Measurements from ENCODE around the gene ANXA3.

ANXA3 gene

GRCh38 chr4:78553529-78554060 is 2.0 kb downstream of the ANXA3 start:
- H3K4me3 ChIP-seq (ENCODE audit: low read depth, low read length) = no peak overlapping the region
- DNase-seq (ENCODE audit: low read depth) = no peak
- TF ChIP-seq CTCF (IDR thresholded peaks at IDR 0.05; ENCODE audit: low read depth, low read length, missing control alignments) = no peak

- no peak overlapping the region for H3K4me3 ChIP-seq (ENCODE audit: low read depth, low read length)
- TF ChIP-seq CTCF (IDR thresholded peaks at IDR 0.05; ENCODE audit: low read depth, low read length, missing control alignments) = no peak
- DNase-seq (ENCODE audit: low read depth) = no peak
Observed at GRCh38 chr4:78556665-78557064, 5.1 kb downstream of the ANXA3 start.

- H3K4me3 ChIP-seq (ENCODE audit: low read depth, low read length) = no peak overlapping the region
- DNase-seq (ENCODE audit: low read depth) = no peak
- TF ChIP-seq CTCF (IDR thresholded peaks at IDR 0.05; ENCODE audit: low read depth, low read length, missing control alignments) = no peak
Observed at GRCh38 chr4:78557841-78558240, 6.3 kb downstream of the ANXA3 start.

GRCh38 chr4:78558410-78558809 is 6.8 kb downstream of the ANXA3 start:
- no peak for DNase-seq (ENCODE audit: low read depth)
- no peak for TF ChIP-seq CTCF (IDR thresholded peaks at IDR 0.05; ENCODE audit: low read depth, low read length, missing control alignments)
- no peak overlapping the region for H3K4me3 ChIP-seq (ENCODE audit: low read depth, low read length)

GRCh38 chr4:78560296-78560963 is 8.9 kb downstream of the ANXA3 start:
- no peak overlapping the region for H3K4me3 ChIP-seq (ENCODE audit: low read depth, low read length)
- TF ChIP-seq CTCF (IDR thresholded peaks at IDR 0.05; ENCODE audit: low read depth, low read length, missing control alignments) = no peak
- DNase-seq (ENCODE audit: low read depth) = no peak

GRCh38 chr4:78561677-78562076 is 10.1 kb downstream of the ANXA3 start:
- no peak for DNase-seq (ENCODE audit: low read depth)
- TF ChIP-seq CTCF (IDR thresholded peaks at IDR 0.05; ENCODE audit: low read depth, low read length, missing control alignments) = no peak
- no peak overlapping the region for H3K4me3 ChIP-seq (ENCODE audit: low read depth, low read length)

- no peak for TF ChIP-seq CTCF (IDR thresholded peaks at IDR 0.05; ENCODE audit: low read depth, low read length, missing control alignments)
- DNase-seq (ENCODE audit: low read depth) = no peak
- H3K4me3 ChIP-seq (ENCODE audit: low read depth, low read length) = no peak overlapping the region
Observed at GRCh38 chr4:78562687-78563086, 11.1 kb downstream of the ANXA3 start.
